Thymus (tissue), 11 donors: Measurements from ENCODE around the gene DCAF4. TPM values are rescaled to one million over a fixed set of nuclear protein-coding genes. Genes with fewer than 3 reads are reported as not detected.

Experiments used
- DNase-seq, 9 donors: peaks; one replicate each; pipeline ENCODE4 v3.0.0-alpha.2; 2013; ENCODE audit warnings: low spot score in 9 of 9, low read depth in 6 of 9, missing footprints in 1 of 9
- H3K27ac ChIP-seq, 2 donors: one replicate each; pipeline ENCODE4 v1.5.1; 2013; ENCODE audit warnings: control low read depth in 1 of 2, low read depth in 1 of 2, low read length in 1 of 2, mild to moderate bottlenecking in 1 of 2, moderate library complexity in 1 of 2
- H3K27me3 ChIP-seq, 2 donors: one replicate each; pipeline ENCODE4 v1.5.1; 2013; ENCODE audit warnings: low read length in 1 of 2; ENCODE audit not compliant: control insufficient read depth in 2 of 2, insufficient read depth in 1 of 2
- H3K36me3 ChIP-seq, 2 donors: one replicate each; pipeline ENCODE4 v1.5.1; 2013; ENCODE audit warnings: low read length in 1 of 2, mild to moderate bottlenecking in 1 of 2, moderate library complexity in 1 of 2; ENCODE audit not compliant: control insufficient read depth in 2 of 2, insufficient read depth in 2 of 2
- H3K4me1 ChIP-seq, 2 donors: one replicate each; pipeline ENCODE4 v1.5.1; 2013; ENCODE audit warnings: low read length in 2 of 2; ENCODE audit not compliant: control insufficient read depth in 2 of 2, insufficient read depth in 2 of 2
- H3K4me3 ChIP-seq, 2 donors: one replicate each; pipeline ENCODE4 v1.5.1; 2013; ENCODE audit warnings: low read length in 2 of 2, control low read depth in 1 of 2, mild to moderate bottlenecking in 1 of 2
- H3K9me3 ChIP-seq, 2 donors: one replicate each; pipeline ENCODE4 v1.5.1; 2013; ENCODE audit warnings: low read length in 1 of 2, mild to moderate bottlenecking in 1 of 2; ENCODE audit not compliant: control insufficient read depth in 2 of 2, insufficient read depth in 1 of 2
- WGBS: extraction: QIAGEN DNeasy Blood & Tissue Kit; methylation state at CpG from one replicate; pipeline ENCODE4 v1.1.7; 2013; 5-methylcytosine and 5-hydroxymethylcytosine counted together
- polyA plus RNA-seq: library from polyadenylated mRNA; stranded (reverse); fragments of 200-250 nt; gene quantifications from one replicate; pipeline ENCODE4 v1.2.3, GENCODE V29; 2013
- total RNA-seq: library from RNA; stranded (reverse); fragments of 120-200 nt; gene quantifications from one replicate; pipeline ENCODE4 v1.2.4, GENCODE V29; 2013
- donor health status: healthy.

Gene DCAF4
- total and polyA plus RNA-seq, 2 donors = 7.7 to 10.7 TPM

DNA sequence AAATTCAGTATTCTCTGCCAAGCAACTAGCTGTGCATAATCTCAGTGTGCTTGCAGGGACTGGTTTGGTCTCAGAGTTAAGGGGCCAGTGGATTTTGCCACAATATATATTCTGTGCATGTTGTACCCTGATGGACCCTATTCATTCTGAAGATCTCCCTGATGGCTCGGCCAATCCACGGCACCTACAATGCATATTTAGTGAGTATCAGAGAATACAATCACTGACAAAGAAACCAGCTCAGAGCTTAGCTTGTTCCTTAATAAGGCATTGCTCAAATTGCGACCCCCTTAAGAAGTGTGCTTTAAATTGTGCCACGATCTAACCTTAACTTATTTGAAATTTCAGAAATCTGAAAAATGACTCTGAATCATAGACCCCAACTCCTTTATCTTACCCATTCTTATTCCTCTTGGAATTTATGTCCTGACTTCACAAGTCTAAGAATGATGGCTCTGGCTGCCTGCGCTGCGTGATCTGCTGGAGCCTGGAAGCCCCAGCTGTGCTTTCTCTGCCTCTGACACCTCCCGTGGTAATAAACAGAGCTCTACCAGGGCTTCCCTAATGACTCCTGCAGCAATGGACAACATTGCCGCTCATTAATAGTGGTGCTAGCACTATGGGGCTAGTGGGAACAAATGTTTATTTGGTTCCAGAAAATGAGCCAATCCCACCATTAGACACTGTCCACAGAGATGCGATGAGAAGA lies 9.0 kb upstream of the DCAF4 start:
- no peaks in the 10 kb centered on the region for H3K36me3 ChIP-seq
- H3K27ac ChIP-seq = no peak overlapping the region
- H3K4me1 ChIP-seq = no peaks in the 10 kb centered on the region
- H3K4me3 ChIP-seq = no peak overlapping the region
- H3K9me3 ChIP-seq = no peaks in the 10 kb centered on the region
- no peaks in the 10 kb centered on the region for H3K27me3 ChIP-seq
- 84% methylated on average over 9 of the region's 9 CpGs for whole genome bisulfite sequencing
- DNase-seq = no peak

DNA sequence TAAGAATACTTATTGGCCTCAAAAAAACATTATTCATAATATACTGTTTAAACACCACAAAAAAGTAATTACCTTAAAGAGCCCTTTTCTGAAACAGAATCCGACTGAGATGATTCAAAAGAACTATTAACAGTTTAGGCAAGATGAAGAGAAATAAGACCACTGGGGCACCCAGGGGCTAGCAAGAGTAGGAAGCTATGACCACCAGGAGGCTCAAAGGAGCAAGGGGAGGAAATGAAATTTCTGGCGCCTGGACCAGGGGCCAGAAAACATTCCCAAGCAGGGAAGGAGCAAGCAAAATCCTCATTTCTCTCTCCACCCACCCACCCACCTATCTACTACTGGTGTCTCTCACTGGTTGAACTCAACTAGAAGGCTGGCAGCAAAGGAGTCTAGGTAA lies 6.3 kb upstream of the DCAF4 start:
- Histone ChIP-seq H3K4me1 (no peaks in the 10 kb centered on the region), H3K27ac (no peak overlapping the region), H3K27me3 (no peaks in the 10 kb centered on the region), H3K9me3 (no peaks in the 10 kb centered on the region), H3K36me3 (no peaks in the 10 kb centered on the region), H3K4me3 (no peak overlapping the region)
- 81% methylated on average over 2 of the region's 2 CpGs for WGBS
- no peak for DNase-seq

DNA sequence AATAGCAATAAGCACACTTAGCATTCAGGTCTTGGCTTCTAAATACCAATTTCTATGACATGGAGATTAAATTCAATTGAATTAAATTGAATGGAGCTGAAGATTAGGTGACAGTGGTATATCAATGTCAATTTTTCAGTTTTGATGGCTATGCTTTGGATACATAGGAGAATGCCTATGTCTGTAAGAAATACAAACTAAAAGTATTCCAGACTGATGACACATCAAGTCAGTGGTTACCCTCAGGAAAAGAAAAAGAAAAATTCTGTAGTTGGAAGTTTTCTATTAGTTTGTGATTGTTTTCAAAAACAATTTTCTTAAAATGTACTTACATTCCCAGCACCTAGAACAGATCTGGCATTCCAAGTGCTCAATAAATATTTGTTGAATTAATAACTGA lies 4.9 kb upstream of the DCAF4 start:
- no peak for DNase-seq
- Histone ChIP-seq H3K4me1 (peaks cover 0 to 6% of the 10 kb centered on the region in 2 donors), H3K27me3 (no peaks in the 10 kb centered on the region), H3K27ac (no peak overlapping the region), H3K36me3 (no peaks in the 10 kb centered on the region), H3K4me3 (no peak overlapping the region), H3K9me3 (no peaks in the 10 kb centered on the region)

DNA sequence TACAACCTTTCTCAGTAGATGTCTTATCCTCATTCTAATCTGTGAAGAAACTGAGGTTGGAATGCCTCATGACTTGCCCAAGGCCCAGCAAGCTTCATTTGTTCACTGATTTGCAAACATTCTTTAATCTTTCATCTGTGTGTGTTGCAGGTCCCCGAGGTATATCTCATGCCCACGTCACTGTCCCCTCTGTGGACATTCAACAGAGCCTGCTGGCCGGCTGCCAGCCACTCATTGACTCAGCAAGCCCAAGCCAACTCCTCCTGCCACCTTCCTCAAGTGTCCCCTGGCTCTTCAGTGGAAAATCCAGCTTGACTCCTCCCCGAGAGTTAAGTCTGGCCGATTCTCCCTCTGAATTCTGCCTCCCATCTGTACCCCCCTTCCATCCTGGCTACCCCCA lies 1.9 kb upstream of the DCAF4 start:
- WGBS = 94% methylated on average over 5 of the region's 5 CpGs

DNA sequence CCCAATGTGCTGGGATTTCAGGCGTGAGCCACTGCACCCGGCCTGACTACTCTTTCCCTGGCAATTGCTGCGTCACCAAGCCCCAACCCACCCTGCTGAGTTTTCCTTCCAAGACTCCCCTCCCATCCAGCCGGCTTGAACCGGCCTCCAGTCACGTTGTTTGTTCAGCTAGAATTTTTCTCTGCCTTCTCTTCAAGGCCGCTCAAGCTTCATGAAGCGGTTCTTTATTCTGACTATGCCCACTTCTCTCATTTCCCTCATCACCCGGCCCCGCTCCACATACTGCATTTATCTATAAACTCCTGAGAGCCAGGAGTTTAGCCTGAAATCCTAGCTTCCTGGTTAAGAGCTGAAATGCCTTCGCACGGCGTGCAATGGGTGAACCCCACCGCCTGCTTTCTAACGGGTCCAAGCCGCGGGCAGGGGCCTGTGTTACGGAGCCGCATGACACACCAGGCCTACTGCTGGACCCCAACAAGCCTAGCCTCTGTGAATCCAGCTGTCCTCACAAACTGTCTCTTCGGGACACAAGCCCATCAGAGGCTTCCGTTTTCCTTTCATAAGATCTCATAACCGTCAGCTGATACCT lies 999 bp upstream of the DCAF4 start:
- no peaks in the 10 kb centered on the region for H3K9me3 ChIP-seq
- no peak for DNase-seq
- H3K4me3 ChIP-seq = peak overlapping the region in 1 of 2 donors; percentile 77
- peaks cover 0 to 10% of the 10 kb centered on the region in 2 donors for H3K4me1 ChIP-seq
- 96% methylated on average over 22 of the region's 22 CpGs for WGBS
- no peak overlapping the region for H3K27ac ChIP-seq
- H3K27me3 ChIP-seq = no peaks in the 10 kb centered on the region
- no peaks in the 10 kb centered on the region for H3K36me3 ChIP-seq

More for the DNA sequence above, 1.9 kb upstream of the DCAF4 start:
- no peak overlapping the region for H3K27ac ChIP-seq
- H3K4me3 ChIP-seq = no peak overlapping the region
- DNase-seq = no peak
- H3K9me3 ChIP-seq = no peaks in the 10 kb centered on the region
- H3K27me3 ChIP-seq = no peaks in the 10 kb centered on the region
- peaks cover 0 to 10% of the 10 kb centered on the region in 2 donors for H3K4me1 ChIP-seq
- no peaks in the 10 kb centered on the region for H3K36me3 ChIP-seq

DNA sequence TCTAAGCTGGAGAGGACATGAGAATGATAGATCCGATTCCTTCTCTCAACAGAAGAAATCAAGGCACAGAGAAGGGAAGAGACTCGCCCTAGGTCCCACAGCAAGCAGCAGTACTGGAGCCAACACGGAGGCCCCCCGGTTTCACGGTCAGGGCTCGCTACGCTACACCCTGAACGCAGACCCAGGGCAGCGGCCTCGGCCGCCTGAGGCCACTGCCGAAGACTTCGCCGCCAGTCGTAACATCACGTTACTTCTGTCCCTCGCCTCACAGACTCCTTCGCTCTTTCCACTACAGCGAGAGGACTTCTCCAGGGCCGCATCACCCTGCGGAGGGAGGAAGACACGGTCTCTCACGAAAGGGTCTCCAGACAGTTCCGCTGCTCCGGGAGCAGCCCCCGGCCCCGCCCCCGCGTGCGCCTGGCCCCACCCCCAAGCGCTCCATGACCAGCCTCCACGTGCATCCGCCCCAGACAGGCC lies 411 bp upstream of the DCAF4 start:
- Histone ChIP-seq H3K27ac (no peak overlapping the region), H3K36me3 (no peaks in the 10 kb centered on the region), H3K27me3 (no peaks in the 10 kb centered on the region), H3K4me3 (peak overlapping the region; percentile 54 to 77), H3K4me1 (peaks cover 0 to 10% of the 10 kb centered on the region in 2 donors), H3K9me3 (no peaks in the 10 kb centered on the region)
- DNase-seq = peak in 2 of 9 donors; percentile 4 to 43
- WGBS = 7% methylated on average over 33 of the region's 33 CpGs

DNA sequence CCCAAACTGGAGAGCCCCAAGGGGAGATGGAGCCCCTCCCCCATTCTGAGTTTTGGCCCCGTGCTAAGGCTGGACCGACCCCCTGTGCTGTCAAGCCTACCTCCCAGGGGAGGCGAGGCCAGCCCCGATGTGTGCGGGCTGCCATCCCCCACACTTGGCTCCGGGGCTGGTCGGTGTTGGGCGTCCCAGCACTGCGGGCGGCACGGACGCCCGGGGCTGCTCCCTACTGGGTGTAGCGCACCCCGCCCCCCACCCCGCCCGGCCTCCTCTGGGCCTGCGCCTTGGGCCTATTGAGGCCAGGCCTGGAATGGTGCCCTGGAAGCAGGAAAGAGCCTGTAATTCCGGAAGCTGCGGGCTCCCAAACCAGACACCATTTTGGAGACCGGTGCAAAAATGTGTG lies 2.6 kb downstream of the DCAF4 start:
- no peak overlapping the region for H3K27ac ChIP-seq
- no peaks in the 10 kb centered on the region for H3K36me3 ChIP-seq
- H3K4me1 ChIP-seq = peaks cover 0 to 10% of the 10 kb centered on the region in 2 donors
- DNase-seq = no peak
- H3K9me3 ChIP-seq = no peaks in the 10 kb centered on the region
- 93% methylated on average over 21 of the region's 21 CpGs for WGBS
- H3K27me3 ChIP-seq = no peaks in the 10 kb centered on the region
- H3K4me3 ChIP-seq = no peak overlapping the region

DNA sequence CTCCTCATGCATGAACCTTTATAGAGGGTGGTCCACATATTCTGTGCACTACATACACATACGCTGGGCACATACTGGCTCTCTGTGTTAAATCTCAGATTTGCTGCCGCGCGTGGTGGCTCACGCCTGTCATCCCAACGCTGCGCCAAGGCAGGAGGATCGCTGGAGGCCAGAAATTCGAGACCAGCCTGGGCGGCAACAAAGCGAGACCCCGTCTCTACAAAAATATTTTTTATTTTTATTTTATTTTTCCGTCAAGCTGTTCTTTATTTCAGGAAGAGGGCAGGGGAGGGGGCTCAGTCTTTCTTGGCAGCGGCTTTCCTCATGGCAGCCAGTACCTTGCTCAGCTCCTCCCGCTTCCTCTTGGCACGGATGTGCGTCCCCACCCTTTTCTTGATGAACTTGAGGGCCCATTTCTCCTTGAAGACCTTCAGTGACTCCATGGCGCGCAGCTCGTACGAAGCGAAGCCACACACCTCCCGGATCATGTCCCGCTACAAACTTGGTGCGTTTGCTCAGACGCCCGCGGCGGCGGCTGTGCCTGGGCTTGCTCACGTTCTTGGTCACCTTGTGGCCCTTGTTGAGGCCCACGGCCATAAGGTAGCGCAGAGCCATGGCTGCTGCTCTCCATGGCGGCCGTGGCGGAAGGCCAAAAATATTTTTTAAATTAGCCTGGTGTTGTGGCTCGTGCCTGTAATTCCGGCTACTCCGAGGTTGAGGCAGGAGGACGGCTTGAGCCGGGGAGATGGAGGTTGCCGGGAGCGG lies 3.2 kb downstream of the DCAF4 start:
- WGBS = 98% methylated on average over 43 of the region's 43 CpGs
- Histone ChIP-seq H3K36me3 (no peaks in the 10 kb centered on the region), H3K27ac (no peak overlapping the region), H3K4me1 (peaks cover 0 to 10% of the 10 kb centered on the region in 2 donors), H3K9me3 (no peaks in the 10 kb centered on the region), H3K27me3 (no peaks in the 10 kb centered on the region), H3K4me3 (no peak overlapping the region)
- DNase-seq = no peak

DNA sequence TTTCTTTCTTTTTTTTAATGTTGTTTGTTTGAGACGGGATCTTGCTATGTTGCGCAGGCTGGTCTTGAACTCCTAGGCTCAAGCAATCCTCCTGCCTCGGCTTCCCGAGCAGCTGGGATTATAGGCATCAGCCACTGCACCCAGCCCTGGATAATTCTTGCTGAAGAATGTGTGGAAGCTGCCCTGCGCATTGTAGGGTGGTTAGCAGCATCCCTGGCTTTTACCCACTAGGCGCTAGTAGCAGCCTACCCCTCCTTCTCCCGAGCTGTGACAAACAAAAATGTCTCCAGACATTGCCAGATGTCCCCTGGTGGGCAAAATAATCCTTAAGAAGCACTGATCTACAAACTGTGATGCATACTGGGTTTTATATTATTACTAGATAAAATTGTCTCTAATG lies 6.6 kb downstream of the DCAF4 start:
- H3K27me3 ChIP-seq = no peaks in the 10 kb centered on the region
- peaks cover 0 to 2% of the 10 kb centered on the region in 2 donors for H3K36me3 ChIP-seq
- DNase-seq = no peak
- no peak overlapping the region for H3K4me3 ChIP-seq
- WGBS = 92% methylated on average over 7 of the region's 7 CpGs
- no peaks in the 10 kb centered on the region for H3K9me3 ChIP-seq
- H3K27ac ChIP-seq = no peak overlapping the region
- H3K4me1 ChIP-seq = no peaks in the 10 kb centered on the region
